HG03064 (cell line): ENCODE measurements around the gene NCK2.

Source experiments
- ATAC-seq: cut with Tn5 transposase; IDR thresholded peaks from one replicate; pipeline ENCODE4 v1.9.1; 2021; ENCODE audit warnings: low read depth; ENCODE audit not compliant: unreplicated experiment

NCK2 gene

DNA sequence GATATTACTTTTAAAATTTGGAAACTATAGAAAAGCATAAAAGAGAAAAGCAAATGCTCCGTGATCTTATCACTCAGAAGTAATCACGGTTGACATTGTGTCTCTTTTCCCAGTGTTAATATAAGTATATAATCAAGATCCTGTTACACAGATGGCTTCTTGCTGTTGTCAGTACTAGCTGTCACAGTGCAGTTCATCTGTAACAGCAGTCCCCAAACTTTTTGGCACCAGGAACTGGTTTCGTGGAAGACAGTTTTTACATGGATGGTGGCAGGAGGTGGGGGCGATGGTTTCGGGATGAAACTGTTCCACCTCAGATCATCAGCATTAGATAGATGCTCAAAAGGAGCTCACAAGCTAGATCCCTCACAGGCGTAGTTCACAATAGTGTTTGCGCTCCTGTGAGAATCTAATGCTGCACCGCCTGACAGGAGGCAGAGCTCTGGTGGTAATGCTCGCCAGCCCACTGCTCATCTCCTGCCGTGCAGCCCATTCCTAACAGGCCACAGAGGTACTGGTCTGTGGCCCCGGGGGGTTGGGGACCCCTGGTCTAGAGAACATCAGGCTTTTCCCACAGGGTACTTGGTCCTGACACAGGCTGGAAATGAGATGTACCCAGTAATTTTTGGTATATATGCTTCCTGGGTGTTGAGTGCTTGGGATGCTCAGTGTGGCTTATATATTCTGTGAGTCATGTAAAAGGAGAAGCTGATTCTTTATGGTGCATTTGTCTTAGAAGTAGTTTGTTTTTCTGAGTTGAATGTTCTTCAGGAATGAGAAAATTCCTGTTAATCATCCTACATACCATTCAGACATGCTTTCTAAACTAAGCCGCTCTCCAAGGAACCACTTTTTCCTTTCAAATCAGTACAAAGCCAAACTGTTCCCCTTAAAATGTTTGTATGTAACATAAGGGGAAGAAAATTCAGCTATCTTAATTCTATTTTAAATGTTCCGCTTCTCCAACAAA lies 121.8 kb downstream of the NCK2 start:
- ATAC-seq, result no peak

DNA sequence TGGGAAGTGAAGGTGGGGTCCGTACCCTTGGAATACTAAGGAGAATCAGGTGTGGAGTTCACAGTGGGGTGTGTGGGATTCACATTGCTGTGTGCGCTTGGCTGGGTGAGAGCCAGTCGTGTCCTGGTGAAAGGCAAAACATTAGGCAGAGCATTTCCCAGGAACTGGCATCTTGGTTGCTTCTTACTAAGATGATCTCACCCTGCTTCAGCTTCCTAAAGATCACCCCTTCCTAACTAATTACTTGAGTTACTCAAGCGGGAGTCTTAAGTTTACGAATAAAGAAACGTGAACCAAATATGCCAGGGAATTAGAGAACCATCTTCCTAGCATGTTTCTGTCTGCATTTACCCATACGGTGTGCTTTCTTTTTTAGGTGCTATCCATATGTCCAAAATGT lies 122.9 kb downstream of the NCK2 start:
- no peak for ATAC-seq

DNA sequence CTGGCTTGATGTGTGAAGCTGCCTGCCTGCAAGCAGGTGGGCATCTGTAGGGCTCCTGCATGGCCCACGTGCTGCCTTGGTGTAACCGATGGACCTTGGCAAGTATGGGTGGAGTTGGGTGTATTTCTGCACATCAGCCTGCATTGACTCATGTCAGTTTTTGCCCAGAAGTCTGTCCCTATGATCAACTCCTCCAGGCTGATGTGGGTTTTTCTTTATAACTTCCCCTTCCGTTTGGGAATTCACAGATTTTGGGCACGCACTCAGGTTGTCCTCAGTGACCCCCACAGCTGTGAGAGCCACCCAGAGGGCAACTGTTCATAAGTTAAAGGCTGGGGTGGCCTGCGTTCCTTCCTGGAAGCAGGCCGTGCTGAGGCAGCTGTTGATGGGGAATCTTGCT lies 123.3 kb downstream of the NCK2 start:
- ATAC-seq, result no peak

DNA sequence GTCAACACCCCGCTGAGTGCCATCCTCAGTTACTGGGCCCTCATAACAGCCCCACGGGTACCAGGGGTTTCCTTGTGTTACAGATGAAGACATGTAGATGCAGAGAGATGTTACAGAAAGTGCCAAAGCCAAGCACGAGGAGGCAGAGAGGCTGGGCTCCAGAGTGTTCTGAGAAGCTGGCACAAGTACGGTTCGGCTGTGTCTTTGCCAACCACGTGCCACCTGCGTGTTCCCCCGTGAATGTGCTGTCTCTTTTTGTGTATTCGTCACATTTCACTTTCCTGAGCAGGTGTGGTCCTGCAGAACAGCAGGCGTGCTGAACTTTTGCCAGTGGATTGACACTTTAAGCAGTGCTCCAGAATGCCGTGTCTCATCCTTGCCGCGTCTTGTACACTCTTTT lies 124.6 kb downstream of the NCK2 start:
- no peak for ATAC-seq

DNA sequence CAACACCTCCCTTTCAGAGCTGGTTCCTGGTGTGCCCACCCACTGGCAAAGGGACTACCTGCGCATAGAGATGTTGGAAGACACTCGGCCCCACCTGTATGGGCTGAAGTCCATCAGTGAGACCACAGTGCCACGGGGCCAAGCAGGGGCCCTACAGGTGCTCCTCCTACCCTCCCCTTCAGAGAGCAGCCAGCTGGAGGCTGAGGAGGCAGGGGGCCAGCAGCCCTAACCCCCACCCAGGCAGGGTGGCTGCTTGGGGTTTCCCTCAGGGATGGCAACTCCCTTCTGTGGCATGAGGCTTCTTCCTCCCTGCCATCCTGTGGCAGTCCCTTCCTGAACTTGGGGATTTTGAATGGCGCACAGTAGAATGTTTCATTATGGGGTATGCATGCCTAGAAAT lies 125.3 kb downstream of the NCK2 start:
- no peak for ATAC-seq

DNA sequence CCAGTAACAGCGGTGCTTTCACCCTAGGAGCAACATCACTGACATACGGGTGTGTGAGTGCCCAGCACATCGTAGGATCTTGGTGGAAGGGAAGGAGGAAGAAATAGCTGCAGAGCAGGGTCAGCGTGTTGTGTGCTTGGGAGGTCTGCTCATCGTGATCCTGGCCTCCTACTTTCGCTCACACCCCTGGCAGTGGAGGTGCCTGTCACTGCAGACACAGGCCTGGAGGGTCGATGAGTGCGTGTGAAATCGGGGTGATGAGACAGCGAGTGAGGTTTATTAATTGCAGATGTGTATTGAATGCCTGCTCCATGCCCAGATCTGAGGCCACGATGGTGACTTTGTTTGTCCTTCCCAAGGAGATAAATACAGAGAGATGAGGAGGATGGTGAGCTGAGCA lies 126.1 kb downstream of the NCK2 start:
- ATAC-seq, result no peak

DNA sequence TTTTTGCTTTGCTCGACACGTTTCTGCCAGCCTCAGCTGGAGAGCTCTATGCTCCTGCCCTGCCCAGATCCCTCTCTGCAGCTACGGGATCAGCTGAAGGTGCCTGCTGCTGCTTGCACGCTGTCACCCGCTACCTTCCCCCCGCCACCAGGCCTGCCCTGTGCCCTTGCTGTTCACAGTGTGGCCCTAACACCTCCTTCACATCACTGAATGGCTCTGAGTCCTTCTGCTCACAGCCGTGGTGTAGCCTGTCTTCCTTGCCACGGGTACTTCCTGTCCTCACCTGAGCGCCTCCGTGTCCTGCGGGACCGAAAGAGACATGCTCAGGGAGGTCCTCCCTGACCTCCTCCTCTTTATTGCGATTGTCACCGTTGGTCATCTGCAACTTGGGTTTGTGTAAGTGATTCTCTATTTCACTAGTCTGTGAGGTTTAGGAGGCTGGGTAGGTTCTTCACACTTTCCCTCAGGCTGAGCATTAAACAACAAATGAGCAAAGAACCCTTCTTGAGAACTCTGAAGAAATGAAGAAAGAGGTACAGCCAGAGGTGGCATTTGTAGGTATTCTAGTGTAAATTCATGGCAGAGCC lies 127.5 kb downstream of the NCK2 start:
- no peak for ATAC-seq

DNA sequence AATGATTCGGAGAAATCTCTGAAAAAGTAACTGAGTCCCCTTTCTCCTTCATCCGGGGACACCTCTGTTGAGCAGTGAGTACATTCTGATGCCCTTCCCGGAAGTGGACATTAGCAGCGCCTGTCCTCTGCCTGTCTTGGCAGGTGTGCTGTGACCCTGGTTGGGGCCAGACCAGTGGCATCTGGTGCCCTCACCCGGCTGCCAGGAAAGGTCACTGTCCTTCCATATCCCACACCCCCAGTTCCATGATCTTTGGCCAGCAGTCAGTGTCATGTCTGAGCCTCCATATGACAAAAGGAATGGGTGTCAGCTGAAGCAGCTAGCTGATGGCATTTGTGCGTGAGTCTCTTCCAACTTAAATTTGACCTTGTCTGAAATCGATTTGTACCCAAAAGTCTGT lies 128.1 kb downstream of the NCK2 start:
- no peak for ATAC-seq

DNA sequence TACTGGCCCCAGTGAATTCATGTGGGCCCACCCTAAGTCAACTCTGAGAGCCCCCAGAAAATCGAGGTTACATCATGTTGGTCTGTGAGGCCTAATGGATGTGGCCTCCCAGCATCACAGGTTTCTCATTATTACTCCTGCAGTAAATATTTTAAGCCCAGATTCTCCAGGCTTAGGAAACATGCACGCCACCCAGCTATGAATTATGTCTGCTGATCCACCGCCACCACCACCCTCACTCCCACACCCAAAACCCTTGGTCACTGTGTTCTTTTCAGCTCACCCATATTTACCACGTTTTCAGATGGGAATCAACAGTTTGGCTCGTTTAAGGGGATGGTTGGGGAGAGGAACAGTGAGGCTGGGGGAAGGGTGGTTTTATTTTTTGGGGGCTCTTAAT lies 128.6 kb downstream of the NCK2 start:
- ATAC-seq, result no peak

DNA sequence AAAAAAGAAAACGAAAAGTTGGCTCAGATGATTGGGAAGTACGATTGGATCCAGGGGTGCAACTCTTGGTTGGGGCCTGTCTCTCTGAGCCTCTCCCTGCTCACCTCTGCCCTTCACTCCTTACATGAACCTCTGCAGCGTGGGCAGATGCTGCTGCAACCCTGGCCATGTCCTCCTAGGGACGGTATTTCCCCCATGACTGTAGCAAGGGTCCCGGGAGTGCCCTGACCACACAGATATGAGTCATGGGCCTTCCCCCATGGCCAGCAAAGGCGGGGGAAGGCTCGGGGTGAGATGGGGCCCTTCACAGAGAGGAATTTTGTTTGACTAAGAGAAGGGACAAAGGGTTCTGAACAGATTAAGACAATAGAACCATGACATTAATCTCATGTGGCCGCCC lies 129.0 kb downstream of the NCK2 start:
- peak; percentile 88 for ATAC-seq

DNA sequence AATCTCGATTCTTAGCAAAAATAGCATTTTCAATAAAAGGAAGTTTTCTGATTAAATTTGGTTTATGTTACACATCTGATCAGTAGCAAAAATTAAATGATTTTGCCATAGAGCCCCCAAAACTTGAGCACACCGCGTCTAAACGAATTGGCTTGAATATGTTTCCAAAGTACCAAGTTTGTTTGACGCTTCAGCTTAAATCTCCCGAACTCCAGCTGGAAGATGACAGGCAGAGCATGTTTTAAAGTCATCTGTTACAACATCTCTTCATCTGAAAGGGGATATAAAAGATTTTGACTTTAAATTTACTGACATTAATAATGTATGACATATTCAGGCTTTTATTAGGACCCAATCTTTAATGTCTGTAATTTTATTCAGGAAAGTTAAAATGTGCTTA lies 129.8 kb downstream of the NCK2 start:
- ATAC-seq, result no peak

DNA sequence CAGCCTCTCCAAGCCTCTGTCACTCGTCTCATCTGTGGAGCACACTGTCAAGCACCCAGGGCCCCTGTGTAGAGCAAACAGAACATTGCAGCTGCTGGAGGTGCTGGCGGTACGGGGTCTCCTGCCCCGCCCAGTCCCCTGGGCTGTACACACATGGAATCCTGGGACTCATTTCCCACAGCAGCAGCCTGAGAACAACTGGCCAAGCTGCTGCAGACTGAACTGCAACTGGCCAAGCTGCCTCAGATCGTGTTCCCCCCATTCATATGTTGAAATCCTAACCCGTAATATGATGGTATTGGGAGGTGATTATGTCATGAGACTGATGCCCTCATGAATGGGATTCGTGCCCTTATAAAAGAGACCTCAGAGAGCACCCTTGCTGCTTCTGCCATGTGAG lies 130.5 kb downstream of the NCK2 start:
- ATAC-seq, result no peak

DNA sequence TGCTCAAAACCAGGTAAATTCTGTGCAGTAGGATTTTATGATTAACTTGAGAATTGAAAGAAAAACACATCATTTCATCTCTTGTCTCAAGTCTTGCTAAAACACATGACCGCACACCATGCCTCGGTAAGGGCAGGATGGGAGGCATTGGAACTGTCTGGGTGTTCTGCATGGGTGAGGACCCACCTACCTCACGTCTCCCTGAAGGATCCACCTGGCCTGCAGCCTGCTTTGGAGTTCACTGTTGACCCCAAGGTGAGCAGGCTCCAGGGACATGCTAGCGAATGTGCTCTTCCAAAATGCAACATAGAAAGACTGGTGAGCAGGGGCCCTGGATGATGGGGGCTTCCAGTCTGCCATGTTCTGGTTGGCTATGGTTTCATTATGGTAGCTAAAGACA lies 131.5 kb downstream of the NCK2 start:
- ATAC-seq, result no peak

DNA sequence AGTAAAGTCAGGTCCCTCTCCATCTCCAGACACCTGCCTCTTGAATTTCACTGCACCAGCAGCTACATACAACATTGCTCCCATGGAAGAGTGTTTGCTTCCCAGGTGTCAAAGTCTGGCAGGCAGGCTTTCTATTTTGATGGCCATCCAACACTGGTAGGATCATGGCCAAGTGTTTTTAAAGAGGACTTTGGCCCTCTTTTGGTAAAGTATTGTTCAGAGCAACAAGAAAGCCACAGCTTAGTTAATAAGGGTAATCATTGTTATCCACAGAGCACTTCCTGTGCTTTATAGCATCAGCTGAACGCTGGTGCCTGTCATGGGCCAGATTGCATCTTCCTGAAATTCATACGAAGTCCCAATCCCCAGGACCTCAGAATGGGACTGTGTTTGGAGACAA lies 133.2 kb downstream of the NCK2 start:
- ATAC-seq, result no peak

DNA sequence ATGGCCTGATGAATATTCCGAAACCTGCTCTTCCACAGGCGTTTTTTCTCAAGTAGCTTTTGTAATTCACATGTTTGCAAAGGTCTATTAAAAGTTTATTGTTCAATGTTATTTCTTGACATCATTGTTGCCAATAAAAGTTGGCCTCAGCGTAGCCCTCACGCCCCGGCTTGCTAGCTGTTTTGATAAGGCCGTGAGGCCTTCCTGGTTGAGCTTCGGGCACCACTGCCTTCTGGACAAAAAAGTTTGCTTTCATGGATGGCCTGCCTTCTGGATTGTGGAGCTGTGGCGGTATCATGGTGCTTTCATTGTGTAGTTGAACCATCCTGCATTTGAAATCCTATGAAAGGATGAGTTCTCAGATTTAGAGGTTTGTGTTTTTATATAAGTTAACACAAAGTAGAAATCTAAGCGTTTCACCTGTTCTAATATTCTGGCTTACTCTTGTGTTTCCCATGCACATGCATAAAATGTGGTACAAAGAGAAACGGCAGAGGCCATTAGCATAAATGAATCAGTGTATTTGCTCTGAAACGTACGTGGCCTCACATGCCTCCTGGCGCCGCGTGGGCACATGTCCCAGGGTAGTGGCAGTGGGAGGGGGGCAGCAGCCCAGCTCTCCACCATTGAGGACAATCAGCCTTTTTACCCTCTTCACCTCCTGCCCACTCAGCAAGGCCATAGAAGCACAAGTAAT lies 134.5 kb downstream of the NCK2 start:
- ATAC-seq, result no peak

DNA sequence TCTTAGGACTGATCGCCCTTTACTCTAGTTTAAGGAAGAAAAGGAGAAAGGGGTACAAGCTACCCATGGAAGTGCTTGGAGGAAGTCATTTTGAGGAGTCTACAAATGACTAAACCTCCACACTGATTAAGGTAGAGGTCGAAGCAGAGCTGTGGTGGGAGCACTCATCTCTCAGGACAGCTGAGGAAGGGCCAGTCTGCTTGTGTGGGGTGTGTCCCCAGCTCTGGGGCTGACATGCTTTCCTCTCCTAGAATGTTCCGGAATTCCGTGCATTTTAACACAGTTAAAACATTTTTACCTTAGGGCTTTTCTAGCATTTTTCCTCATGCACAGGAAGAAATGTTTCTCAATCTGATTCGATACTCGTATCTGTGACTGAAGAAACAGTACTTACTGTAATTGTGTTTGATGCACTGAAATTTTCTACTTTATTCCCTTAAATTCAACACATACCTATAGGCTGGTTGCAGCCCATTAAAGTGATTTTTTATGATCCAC lies 135.1 kb downstream of the NCK2 start:
- no peak for ATAC-seq

DNA sequence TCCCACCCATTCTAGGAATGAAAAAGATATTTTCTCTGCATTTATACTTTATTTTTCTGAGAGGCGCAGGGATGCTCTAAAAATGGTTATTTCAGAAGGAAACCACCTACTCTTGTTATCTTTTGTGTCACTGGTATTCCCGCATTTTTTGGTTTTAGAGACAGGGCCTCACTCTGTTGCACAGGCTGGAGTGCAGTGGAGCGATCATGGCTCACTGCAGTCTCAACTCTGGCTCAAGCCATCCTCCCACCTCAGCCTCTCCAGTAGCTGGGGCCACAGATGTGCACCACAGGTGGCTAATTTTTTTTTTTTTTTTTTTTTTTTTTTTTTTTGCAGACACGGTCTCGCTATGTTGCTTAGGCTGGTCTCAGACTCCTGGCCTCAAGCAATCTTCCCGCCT lies 135.9 kb downstream of the NCK2 start:
- ATAC-seq, result no peak

DNA sequence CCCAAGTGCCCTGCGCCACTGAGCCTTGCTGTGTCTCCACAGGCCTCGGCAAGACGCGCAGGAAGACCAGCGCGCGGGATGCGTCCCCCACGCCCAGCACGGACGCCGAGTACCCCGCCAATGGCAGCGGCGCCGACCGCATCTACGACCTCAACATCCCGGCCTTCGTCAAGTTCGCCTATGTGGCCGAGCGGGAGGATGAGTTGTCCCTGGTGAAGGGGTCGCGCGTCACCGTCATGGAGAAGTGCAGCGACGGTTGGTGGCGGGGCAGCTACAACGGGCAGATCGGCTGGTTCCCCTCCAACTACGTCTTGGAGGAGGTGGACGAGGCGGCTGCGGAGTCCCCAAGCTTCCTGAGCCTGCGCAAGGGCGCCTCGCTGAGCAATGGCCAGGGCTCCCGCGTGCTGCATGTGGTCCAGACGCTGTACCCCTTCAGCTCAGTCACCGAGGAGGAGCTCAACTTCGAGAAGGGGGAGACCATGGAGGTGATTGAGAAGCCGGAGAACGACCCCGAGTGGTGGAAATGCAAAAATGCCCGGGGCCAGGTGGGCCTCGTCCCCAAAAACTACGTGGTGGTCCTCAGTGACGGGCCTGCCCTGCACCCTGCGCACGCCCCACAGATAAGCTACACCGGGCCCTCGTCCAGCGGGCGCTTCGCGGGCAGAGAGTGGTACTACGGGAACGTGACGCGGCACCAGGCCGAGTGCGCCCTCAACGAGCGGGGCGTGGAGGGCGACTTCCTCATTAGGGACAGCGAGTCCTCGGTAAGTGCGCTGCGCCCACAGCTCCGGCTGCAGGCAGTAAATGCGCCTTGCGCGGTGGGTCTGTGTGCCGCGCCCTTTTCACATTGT lies 136.8 kb downstream of the NCK2 start:
- ATAC-seq, result no peak

DNA sequence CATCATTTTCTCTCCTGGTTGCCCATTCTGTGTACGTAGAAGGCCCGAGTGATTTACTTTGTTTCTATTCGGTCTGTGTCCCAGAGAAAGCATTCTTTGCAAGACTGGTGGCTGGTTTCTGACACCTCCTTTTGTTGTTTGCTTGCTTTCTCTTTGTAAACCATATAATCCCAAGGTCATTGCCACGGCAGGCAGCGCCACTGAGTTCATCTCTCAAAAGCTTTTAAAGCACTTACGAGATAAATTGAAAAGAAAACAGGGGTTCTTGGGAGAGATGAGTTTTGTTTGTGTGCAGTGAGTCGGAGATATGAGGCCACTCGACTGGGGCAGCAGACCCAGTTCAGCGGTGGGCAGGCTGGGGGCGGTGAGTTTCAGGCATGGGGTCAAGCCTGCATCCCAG lies 137.6 kb downstream of the NCK2 start:
- no peak for ATAC-seq

DNA sequence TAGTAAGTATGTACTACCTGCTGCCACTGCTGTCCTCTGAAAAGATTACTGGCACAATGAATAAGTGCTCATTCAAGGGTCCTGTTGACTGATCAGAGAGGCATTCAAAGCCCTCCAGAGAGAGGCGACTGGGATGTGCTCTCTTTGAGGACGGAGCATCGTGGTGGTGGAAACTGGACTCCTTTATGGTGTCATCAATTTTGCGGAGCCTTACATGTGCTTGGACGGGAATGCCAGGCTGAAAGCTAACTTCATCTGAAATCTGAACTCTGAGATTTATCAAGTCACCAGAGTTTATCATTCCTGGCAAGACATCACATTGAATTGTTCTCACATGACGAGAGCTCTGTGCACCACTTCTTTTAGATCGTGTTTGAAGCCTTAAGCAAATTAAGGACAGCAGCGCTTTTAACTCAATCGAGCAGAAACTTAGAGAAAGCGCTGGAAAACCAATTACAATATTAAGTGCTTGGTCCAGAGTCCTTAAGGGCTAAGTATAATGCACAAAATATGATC lies 138.3 kb downstream of the NCK2 start:
- no peak for ATAC-seq
